IPS-NIHi7 (cell line): ENCODE measurements around the gene LARGE2.

ENCODE experiments used
- DNase-seq: peaks from one replicate; pipeline ENCODE4 v3.0.0; 2012; ENCODE audit warnings: mixed read lengths; ENCODE audit errors: extremely low spot score

Gene LARGE2

DNA sequence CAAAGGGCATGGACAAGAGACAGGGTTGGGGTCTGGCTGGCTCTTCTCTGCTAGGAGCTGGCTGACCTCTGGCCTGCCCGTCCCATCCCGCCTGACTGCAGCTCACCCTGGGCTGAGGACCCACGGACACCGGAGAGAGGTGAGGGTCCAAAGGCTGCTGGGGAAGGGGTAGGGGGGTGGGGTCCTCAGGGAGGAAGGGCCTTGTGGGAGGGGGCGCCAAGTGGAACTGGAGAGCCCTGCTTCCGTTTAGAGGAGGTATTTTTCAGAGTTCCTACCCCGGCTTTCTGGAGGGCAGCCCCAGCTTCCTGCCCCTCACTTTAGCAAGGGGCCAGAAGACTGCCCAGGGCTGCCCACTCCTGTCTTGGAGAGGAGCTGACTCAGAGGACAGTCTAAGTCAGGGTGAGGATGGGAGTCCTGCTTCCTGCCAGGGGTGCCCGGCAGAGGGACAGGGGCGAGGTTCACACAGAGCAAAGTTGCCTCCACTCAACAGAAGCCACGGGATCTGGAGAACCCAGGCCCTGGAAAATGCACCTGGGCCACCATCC is 7.1 kb downstream of the LARGE2 start:
- DNase-seq = no peak

DNA sequence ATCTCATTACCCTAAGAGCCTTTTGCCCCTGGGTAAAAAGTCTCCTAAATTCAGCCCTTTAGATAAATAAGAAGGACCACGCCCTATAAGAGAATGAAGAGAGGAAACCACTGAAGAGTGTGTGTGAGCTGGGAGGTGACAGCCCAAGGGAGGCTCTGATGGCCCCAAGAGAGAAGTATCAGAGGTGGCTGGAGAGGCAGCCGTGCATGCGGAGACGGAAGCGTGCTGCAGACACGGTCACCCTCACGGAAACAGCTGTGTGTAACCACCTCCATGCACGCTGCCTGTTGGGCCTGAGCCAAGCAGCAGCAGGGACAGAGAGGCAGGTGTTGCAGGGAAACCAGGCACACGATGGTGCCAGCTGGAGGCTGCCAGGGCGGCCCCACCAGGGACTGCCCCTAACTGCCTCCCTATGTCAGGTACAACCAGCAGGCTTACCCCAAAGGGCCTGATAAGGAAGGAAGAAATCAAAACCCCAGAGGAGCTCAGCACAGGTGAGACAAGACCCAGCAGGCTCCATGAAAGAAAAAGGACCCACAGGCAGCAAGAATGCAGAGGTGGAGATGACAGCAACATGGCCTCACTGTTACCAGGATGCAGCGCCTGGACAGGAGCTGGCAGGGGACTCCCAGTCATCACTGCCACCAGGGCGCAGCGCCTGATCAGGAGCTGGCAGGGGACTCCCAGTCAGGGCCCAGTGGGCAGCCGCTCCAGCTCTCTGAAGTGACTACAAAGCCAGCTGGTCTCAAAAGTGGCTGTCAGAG is 7.8 kb downstream of the LARGE2 start:
- DNase-seq = no peak

DNA sequence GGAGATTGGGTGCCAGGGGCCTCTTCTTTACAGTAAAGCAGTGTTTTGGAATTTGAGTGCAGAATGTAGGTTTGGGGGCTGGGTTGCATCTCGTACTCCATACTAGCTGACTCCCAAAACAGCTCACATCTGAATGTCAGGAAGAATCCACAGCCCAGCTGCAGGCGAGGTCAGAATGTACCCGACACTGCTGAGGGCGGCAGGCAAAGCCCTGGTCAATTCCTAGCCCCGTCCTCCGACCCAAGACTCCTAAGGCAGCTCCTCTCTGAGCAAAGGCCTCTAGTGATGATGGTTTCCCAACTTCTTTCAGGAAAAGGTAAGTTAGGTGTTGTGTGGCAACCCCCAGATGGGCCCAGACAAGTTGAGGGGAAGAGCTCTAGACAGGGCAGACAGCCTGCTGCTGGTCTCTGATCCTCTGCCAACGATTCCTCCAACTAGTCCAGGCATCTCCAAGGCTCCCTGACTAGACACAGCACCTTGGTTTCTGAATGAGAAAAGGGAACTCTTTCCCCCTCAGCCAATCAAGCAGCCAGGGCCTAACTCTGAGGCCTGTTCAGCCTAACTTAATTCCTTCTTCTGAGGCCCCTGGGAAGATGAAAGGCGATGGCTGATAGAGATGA is 8.6 kb downstream of the LARGE2 start:
- DNase-seq = no peak

DNA sequence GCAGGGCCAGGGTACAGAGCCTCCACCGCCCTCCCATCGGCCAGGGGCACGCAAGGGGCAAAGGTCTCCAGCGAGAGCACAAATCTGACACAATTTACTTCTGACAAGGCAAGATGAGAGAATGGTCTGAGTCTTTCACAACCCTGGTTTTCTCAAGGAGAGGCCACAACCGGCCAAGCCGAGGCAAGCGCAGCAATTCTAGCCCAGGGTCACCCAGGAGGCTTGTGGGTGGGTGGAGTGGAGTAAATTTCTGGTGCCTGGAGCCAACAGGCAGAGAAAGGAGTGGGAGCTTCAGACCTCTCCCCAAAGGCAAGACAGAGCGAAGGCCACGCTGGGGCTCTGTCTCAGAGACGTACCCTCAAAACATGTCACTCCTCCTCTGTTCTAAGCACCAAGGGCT is 9.3 kb downstream of the LARGE2 start:
- no peak for DNase-seq

DNA sequence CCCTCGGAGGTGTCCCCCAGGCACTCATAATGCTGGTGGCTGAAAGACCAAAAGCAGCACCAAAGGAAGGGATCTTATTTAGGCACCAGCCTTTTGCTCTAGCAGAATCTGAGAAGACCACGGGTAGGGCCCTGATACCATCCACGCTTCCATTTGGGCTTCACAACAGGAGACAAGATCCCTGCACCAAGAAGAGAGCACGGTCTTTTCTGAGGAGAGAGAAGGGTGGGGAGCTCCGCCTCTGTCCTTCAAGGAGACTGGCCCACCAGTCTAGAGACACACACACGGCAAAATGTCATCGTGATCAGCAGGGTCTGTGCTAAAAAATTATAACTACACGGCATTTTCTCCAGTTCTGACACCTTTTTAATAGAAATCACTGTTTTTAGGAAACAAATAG is 9.8 kb downstream of the LARGE2 start:
- DNase-seq = no peak

DNA sequence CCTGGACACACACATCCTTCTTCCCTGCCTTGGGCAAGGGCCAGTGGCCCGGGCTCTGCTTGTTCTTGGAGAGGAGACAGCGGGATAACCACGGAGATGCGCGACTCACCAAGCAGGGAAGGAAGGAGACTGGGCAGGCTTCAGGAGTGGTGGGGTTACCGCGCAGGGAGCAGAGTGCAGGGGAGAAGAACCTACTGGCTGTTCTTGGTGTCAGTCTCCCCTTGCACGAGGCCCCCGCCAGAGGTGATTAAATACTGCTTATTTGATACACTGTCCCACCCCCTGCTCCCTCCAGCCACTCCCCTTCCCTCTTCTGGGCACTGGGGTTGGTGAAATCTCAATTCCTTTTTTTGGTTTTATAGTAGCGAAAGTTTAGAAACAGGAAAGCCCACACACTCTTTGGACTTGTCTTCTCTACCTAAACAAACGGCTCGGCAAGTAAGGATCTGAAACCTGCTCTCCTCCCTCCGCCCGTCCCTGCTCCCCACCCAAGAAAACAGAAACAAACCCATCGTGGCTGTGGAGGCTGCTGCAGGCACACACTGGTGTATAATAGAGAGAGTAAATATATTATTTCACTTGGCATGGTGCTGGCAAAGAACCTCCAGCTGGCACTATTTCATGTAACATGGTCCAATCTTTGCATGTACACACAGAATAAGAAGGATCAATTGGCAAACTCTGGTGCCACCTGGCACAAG is 10.8 kb downstream of the LARGE2 start:
- no peak for DNase-seq

DNA sequence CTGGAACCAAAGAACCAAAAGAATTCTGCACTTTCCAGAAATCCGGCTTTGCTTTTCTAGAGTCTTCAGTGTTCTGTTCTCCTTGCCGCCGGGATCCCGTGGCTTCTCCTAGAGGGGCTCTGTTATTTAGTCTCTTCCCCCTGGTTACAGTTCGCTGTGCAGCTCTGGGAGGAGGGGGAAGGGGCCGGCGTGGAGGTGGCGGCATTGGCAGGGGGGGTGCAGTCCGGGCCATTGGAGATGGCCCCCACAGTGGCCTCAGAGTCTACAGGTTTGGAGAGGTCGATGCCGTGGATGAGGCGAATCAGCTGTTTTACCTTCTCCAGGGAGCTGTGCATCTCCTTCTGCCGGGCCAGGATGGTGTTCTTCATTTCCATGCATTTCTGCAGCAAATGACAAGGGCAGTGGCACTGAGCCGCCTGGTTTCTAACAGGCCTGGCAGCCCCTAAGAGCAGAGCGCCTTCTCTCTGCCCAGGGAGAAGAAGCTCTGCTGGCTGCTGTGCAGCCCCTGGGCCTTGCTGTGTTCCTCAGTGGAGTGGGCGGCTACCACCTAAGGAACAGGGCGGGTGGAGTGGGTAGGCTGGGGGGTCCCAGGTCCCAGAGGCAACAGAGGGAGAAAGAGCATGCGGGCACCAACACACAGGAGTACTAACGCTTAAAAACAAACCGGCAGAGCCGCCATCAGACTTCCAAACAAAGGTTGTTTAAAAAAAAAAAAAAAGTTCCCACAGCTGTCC is 11.6 kb downstream of the LARGE2 start:
- no peak for DNase-seq

DNA sequence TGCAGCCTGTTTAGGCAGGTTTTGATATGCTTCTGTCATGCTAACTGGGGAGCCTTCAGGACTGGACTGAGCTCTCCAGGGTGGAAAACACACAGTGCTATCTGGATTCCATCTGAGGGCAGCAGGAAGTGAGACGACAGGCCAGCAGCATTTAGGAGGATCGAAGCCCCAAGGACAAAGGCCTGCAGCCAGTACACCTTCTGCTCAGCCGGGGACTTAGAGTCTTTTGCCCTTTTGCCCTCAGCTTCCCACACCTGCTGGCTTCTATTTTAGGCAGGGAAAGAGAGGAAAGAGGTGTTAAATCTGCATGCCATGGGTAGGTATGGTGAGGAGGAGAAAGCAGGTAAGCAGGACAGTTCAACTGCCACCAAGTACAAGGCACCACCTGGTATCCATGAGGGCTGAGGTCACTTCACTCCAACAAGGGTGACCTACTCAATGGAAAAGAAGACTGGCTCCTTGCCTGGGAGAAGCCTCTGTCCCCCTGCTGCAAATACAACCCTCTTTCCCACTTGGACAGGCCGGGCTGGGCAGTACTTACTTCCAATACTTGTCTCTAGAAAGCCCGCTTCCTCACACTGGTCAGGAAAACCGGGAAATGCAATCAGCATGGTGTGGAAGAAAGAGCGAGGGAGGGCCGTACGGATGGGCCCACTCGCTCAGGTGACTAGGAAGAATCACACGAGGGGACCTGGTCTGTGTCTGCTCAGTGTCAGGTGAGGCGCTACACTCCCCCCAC is 12.3 kb downstream of the LARGE2 start:
- DNase-seq = no peak

DNA sequence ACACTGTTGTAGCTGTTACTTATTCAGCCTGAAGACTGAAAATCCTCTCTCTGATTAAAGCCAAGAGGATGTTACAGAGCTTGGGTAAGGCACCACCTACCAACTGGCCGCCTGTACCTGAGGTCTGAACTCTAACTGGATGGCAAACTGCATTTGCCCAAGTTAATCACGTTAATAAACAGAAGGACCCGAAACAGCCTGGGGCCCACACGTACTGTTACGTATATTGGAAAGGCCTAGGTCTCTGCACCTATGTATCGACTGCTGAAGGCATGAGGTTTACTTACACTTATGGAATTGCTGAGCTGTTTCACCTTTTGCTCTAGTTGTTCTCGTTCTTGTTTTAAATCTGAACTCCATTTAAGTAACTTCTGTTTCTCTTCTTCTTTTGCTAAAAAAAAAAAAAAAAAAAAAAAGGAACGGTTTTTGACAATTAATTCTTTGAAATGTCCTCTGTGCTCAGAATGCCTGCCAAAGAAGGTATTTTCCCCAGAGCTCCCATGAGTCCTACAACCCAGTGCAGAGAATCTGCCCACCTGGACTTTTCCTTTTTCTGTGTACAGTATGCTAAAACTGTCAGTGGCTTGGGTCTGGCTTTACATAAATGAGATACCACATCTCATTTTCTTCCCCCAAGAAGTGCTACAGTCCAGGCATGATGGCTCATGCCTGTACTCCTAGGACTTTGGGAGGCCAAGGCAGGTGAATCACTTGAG is 13.1 kb downstream of the LARGE2 start:
- no peak for DNase-seq

DNA sequence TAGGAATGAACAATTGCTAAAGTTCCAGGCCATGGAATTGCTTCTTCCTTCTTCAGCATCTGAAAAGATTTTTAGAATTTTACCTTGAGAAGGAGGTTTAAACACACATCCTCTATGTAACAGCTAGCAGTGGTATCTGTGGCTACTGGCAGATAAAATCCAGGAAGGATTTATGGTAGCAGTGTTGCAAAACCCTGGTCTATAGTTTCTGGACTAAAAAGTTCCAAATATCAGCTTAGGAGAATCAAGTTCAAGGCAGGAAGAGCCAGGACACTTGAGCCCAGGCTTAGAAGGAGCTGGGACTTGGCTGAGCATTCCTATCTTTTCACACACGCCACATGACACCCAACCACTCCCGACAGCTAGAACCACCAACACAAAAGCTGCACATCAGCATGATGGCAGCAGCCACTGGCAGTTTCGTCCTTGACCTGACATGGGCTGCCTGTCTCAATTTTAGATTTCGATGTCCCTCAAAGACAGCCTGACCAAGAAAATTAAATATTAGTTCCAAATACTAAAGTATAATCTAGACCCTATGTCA is 14.1 kb downstream of the LARGE2 start:
- no peak for DNase-seq

DNA sequence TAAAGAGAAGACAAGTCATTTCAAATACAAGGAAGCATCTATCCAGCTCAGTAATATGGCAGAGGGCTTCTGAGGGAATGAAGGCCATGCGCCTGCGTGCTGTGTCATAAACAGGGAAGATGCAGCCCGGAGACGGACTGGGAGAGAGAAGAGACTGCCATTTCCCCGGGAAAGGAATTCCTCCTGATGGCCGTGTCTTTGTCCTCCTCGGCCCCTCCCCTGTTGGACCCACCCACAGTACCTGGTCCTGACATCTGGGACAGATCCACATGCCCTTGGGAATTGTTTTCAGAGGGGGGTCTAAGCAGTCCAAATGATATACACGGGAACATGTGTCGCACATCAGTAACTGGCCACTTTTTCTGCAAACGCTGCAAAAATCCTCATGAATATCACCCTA is 15.5 kb downstream of the LARGE2 start:
- no peak for DNase-seq

DNA sequence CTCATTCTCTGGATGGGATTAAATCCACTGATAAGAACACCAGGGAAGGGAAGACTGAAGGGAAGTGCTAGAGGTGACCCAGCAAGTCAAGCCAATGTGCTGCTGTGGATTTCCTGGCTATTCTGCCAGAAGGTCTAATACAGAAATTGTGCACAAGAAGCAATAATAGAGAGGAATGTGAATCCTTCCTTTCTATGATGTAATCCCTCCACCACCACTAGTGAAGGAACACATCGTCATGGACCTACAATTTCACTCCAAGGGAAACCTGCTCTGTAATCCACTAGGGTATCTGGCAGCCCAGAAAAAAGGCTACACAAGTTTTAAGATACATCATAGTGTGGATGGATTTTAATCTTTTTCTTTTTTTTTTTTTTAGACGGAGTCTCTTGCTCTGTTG is 17.4 kb downstream of the LARGE2 start:
- no peak for DNase-seq

DNA sequence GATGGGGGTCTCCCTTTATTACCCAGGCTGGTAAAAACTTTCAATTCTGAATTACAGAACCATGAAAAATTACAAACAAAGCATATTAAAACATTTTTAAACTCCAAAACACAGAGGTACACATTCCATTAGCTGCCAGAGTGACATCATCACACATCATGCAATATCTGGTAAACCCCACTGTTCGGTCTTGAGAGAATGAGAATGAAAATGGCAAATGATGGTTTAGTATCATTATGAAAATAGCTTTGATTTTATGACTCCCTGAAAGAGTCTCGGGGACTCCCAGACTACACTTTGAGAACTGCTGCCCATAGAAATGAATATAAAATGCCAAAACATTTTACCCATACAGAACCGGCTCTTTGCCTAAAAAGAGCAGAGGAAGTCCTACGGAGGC is 18.8 kb downstream of the LARGE2 start:
- no peak for DNase-seq

DNA sequence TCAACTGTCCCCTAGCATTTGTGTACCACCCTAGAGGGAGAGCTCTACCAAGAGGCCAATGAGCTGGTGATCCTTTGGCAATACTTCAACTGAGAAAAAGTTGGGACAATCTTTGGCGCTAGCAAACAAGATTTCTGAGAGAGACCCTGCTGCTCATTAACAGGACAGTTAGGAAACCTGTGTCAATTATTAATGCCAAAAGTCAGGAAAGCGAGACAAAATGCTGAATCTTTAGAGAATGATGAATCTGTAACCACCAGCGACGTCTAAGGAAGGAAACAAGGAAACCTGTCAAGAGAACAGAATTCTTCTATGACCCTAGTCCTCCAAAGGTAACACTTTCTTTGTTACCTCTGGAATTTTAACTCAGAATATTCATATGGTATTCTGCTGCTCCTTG is 19.9 kb downstream of the LARGE2 start:
- no peak for DNase-seq

DNA sequence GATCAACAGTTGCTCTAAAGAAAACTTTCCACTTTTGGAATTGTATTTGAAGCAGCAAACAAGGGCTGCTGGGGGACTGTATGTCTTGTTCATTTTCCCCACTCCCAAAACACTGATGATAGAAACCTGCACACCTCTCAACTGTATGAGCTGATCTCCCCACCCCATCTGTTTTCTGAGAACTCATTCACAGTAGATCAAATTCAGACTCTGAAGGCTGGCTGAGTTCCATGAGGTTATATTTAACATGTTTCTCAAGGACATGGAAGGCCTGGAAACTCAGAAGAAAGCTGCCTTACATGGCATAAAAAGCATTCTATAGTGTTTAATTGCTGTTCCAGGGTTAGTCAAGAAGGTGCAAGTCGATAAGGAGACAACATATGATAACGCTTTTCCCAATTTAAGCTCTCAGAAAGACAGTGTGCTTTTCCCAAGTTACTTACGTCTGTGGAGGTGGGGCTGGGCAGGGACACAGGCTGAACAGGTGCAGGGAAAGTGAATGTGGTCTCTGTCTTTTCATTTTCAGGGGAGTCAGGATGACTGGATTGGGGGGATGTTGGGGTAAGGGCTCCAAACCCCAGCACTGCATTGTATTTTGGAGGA is 23.0 kb downstream of the LARGE2 start:
- no peak for DNase-seq

DNA sequence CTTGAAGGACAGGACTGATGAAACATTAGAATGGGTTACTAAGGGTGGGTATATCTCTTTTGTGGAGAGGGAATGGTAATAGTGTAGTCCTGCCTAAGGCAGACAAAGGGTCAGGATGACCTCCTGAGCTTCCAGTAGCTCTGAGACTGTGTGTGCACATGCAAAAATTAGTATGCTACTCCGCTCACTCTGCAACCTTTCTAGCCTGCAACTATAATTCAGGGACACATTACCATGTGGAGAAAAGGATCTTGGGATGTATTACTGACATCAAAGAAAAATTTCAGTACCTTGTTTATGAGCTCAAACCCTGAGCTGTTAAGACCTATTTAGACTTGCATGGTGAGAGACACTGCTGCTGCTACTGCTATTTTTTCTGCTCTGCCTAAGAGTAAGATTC is 25.4 kb downstream of the LARGE2 start:
- no peak for DNase-seq

DNA sequence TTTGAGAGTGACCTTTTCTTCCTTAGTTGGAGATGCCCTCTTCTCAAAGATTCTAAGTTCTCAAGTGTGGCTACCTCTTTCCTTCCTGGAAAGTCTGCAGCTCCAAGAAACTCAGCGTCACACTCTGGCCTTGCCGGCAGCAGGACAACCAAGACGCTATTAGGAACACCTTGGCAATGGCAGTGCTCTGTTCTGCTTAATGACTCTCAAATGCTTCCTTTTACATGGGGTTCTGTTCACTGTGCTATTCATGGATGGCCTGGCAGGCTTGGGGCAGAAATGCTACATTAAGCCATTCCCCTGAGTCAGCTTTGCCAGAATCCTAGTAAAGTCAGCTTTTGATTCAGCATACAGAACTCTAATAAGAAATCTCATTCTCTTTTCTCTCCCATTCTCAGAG is 25.9 kb downstream of the LARGE2 start:
- no peak for DNase-seq

DNA sequence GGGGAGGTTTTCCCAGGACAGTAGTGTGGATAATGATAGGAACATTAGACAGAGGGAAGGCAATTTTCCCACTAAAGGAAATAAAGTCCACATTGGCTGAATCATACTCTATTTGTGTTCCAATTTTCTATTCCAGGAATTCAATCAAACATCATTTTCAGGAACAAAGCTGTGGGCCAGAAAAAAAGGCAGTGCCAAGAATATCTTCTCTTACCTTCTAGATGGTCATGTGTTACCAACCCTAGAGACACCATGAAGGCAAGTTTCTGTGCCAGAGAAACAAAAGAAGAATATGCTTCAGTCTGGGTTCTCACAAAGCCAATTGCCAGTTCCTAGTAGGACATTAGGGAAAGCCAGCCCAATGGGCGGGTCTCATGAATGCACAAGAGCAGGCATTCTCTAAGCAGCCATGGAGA is 27.5 kb downstream of the LARGE2 start:
- DNase-seq = no peak

DNA sequence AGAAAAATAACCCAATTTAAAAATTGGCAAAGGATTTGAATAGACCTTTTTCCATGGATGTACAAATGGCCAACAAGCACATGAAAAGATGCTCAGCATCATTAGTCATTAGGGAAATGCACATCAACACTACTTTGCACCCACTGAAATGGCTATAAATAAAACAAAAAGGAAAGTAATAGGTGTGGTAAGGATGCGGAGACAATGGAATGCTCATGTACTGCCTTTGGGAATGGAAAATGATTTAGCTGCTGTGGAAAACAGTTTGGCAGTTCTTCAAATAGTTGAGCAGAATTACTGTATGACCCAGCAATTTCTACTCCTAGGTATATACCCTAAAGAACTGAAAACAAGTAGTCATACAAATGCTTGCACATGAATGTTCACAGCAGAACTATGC is 37.4 kb downstream of the LARGE2 start:
- no peak for DNase-seq
